OCI-LY7 (cell line): ENCODE data around the gene FBXL16. TPM values are rescaled to one million over a fixed set of nuclear protein-coding genes. Genes with fewer than 3 reads are reported as not detected.

Experiments used
- BruUV-seq: library from RNA; stranded (reverse); fragments of 400-500 nt; replicated peaks from 2 replicates; lab custom pipeline; 2021; lab: Mats Ljungman, UMichigan
- CTCF ChIA-PET: fragments of 300-600 bp; sonication (Branson Sonifier 250); formaldehyde crosslinking; loops from one replicate; lab custom pipeline; 2022; ENCODE audit warnings: antibody characterized with exemption; ENCODE audit not compliant: unreplicated experiment; lab: Charles Lee
- POLR2A ChIA-PET: fragments of 300-600 bp; sonication (Branson Sonifier 250); formaldehyde crosslinking; loops from one replicate; lab custom pipeline; 2022; ENCODE audit warnings: antibody characterized with exemption; lab: Charles Lee
- DNase-seq: peaks from one replicate; pipeline ENCODE4 v3.0.0-alpha.2; 2015; ENCODE audit warnings: low spot score
- H2AFZ ChIP-seq: fragments of 200-600 bp; sonication (generic), shearing (Covaris generic); 2 replicates; pipeline ENCODE4 v1.6.1; 2014; ENCODE audit warnings: mild to moderate bottlenecking, antibody characterized with exemption, low read length, moderate library complexity
- H3K27ac ChIP-seq: fragments of 200-600 bp; sonication (generic); 2 replicates; pipeline ENCODE4 v1.5.1; 2014; ENCODE audit warnings: mixed run types, low read depth, mild to moderate bottlenecking, moderate library complexity, low read length, inconsistent platforms; ENCODE audit not compliant: poor library complexity, severe bottlenecking
- H3K36me3 ChIP-seq: fragments of 200-600 bp; sonication (generic); 2 replicates; pipeline ENCODE4 v1.6.1; 2014; ENCODE audit warnings: mild to moderate bottlenecking, antibody characterized with exemption, low read length, moderate library complexity, mixed read lengths; ENCODE audit not compliant: insufficient read depth
- H3K4me1 ChIP-seq: fragments of 200-600 bp; sonication (generic); 2 replicates; pipeline ENCODE4 v1.5.1; 2014; ENCODE audit warnings: mild to moderate bottlenecking, low read length; ENCODE audit not compliant: insufficient read depth, poor library complexity, severe bottlenecking
- H3K4me2 ChIP-seq: fragments of 200-600 bp; sonication (generic); 2 replicates; pipeline ENCODE4 v1.6.1; 2014; ENCODE audit warnings: mild to moderate bottlenecking, low read length
- H3K4me3 ChIP-seq: fragments of 200-600 bp; sonication (generic); 2 replicates; pipeline ENCODE4 v1.5.1; 2014; ENCODE audit warnings: mild to moderate bottlenecking, low read depth, low read length; ENCODE audit not compliant: poor library complexity, severe bottlenecking
- H3K79me2 ChIP-seq: fragments of 200-600 bp; sonication (generic); 2 replicates; pipeline ENCODE4 v1.6.1; 2016; ENCODE audit warnings: low read depth, mild to moderate bottlenecking, low read length, moderate library complexity, mixed read lengths; ENCODE audit not compliant: insufficient read depth
- H3K9me2 ChIP-seq: fragments of 200-600 bp; sonication (generic); 2 replicates; pipeline ENCODE4 v1.6.1; 2016; ENCODE audit warnings: mild to moderate bottlenecking, low read length, mixed read lengths; ENCODE audit not compliant: insufficient read depth
- H3K9me3 ChIP-seq: fragments of 200-600 bp; sonication (generic); 2 replicates; pipeline ENCODE4 v1.6.1; 2014; ENCODE audit warnings: mild to moderate bottlenecking, mixed run types, low read length, mixed read lengths
- H4K20me1 ChIP-seq: fragments of 200-600 bp; sonication (generic); 2 replicates; pipeline ENCODE4 v1.6.1; 2014; ENCODE audit warnings: mild to moderate bottlenecking, antibody characterized with exemption, low read length, moderate library complexity, mixed read lengths; ENCODE audit not compliant: insufficient read depth
- EZH2phosphoT487 ChIP-seq: fragments of 200-600 bp; sonication (generic); IDR thresholded peaks from 2 replicates; pipeline ENCODE4 v1.6.1; 2018; ENCODE audit warnings: low read depth, borderline replicate concordance, mild to moderate bottlenecking, mixed run types, antibody characterized with exemption, low read length, moderate library complexity, mixed read lengths
- intact Hi-C: fragments of 100-400 bp; cut with micrococcal nuclease; formaldehyde crosslinking; loops from one replicate; pipeline ENCODE4 v1.10.0; 2022; ENCODE audit not compliant: unreplicated experiment
- total RNA-seq, 2 experiments: library from RNA; depleted of rRNA in 1 of 2; stranded (reverse); fragments of >200 nt in 1 of 2; shearing (Covaris generic) in 1 of 2; gene quantifications; 2 replicates each; pipeline ENCODE4 v1.2.3, GENCODE V29; 2014 to 2022
- TF ChIP-seq, protein P1 (sequence below): fragments of 200-600 bp; sonication (generic); conservative IDR thresholded peaks from 2 replicates; pipeline ENCODE4 v1.5.1; 2014; ENCODE audit warnings: mild to moderate bottlenecking, antibody characterized with exemption, low read length, moderate library complexity, mixed read lengths

FBXL16 gene
- total RNA-seq, 2 experiments from 2014 or later, result 0.16 to 0.42 TPM

DNA sequence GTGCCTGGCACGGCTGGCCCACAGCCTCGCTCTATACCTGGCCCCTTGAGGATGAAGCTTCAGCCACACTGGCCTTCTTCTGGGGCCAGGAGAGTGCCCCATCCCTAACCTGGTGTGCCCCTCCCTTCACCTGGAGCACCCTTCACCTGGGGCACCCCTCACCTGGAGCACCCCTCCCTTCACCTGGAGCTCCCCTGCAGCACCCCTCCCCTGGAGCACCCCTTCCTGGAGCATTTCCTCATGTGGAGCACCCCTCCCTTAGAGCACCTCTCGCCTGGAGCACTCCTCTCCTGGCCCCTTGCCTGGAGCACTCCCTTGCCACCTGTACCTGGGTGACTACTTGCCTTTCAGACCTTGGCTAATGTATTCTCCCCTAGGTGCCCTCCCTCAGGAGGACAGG, 2.4 kb upstream of the FBXL16 start:
- CTCF ChIA-PET, result no interaction called here
- no TSS peak for BruUV-seq
- Histone ChIP-seq H3K36me3 (no peaks in the 10 kb centered on the region), H3K4me1 (no peaks in the 10 kb centered on the region), H3K4me2 (no peak overlapping the region), H3K27ac (no peak overlapping the region), H4K20me1 (no peaks in the 10 kb centered on the region), H2AFZ (no peak overlapping the region), H3K4me3 (no peak overlapping the region), H3K9me2 (no peaks in the 10 kb centered on the region), H3K9me3 (no peaks in the 10 kb centered on the region), H3K79me2 (no peaks in the 10 kb centered on the region)
- intact Hi-C loops, result no loop called here
- TF ChIP-seq EZH2phosphoT487, result no peak
- TF ChIP-seq, protein P1, sequence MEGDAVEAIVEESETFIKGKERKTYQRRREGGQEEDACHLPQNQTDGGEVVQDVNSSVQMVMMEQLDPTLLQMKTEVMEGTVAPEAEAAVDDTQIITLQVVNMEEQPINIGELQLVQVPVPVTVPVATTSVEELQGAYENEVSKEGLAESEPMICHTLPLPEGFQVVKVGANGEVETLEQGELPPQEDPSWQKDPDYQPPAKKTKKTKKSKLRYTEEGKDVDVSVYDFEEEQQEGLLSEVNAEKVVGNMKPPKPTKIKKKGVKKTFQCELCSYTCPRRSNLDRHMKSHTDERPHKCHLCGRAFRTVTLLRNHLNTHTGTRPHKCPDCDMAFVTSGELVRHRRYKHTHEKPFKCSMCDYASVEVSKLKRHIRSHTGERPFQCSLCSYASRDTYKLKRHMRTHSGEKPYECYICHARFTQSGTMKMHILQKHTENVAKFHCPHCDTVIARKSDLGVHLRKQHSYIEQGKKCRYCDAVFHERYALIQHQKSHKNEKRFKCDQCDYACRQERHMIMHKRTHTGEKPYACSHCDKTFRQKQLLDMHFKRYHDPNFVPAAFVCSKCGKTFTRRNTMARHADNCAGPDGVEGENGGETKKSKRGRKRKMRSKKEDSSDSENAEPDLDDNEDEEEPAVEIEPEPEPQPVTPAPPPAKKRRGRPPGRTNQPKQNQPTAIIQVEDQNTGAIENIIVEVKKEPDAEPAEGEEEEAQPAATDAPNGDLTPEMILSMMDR, result no peak
- no peak for DNase-seq
- POLR2A ChIA-PET, result no interaction called here

DNA sequence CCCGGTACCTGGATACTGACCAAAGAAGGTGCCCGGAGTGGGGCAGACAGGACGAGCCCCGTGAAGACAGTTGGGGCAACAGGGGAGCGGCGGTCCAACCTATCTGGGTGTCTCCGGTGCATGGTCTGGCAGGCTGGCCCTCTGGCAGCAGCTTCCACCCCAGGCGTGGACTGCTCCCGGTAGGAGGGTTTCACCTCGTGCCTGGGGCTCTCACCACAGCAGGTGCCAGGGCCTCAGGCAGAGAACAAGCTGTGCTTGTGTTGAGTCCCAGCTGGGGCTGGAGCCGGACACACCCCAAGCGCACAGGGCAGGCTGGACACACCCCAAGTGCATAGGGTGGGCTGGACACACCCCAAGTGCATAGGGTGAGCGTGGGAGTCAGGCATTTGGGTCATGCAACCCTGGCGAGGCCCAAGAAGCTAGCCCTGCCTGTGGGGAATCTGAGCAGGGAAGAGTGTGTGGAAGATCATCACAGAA, 1.5 kb upstream of the FBXL16 start:
- no TSS peak for BruUV-seq
- Histone ChIP-seq H3K4me3 (no peak overlapping the region), H3K36me3 (no peaks in the 10 kb centered on the region), H3K9me3 (no peaks in the 10 kb centered on the region), H4K20me1 (no peaks in the 10 kb centered on the region), H3K9me2 (no peaks in the 10 kb centered on the region), H3K79me2 (no peaks in the 10 kb centered on the region), H3K4me2 (no peak overlapping the region), H3K27ac (no peak overlapping the region), H2AFZ (no peak overlapping the region), H3K4me1 (no peaks in the 10 kb centered on the region)
- CTCF ChIA-PET, result no interaction called here
- TF ChIP-seq EZH2phosphoT487, result no peak
- TF ChIP-seq, protein P1, result no peak
- DNase-seq, result no peak
- intact Hi-C loops, result no loop called here
- POLR2A ChIA-PET, result no interaction called here

DNA sequence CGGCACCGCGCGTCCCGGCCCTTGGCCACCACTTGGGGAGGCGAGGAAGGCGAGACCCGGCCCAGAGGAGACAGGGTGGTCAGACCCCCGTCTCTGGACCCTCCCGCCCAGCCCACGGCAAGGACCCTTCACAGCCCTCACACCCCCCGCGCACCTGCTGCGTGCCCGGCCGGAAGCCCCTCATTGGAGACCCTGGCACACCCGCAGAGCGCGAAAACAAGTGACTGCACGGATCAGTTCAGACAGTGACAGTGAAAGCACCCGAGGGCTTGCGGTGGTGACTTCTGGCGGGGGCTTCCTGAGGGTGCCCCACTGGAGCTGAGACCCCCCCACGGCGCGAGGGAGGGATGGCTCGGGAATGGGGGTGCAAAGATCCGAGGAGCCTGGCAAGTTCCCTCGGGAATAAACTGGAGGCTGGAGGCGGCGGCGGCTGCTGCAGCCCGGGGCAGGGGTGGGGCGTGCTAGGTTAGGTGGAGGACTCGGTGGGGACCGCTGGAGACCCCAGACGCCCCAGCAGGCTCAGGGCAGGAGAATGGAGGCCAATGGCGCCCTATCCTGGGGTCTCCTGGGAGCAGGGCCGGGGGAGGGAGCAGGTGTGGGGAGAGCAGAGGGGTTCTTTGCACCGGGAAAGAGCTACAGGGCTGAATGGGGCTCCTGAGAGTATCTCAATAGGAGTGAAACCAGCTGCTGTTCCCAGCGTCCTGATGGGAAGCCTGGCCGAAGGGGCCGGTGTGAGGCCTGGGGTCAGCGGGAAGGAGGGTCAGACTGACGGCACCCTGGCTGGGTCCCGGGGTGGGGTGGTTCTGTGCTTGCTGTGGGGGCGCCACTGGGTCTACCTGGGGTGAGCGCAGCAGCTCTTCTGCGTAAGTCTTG, 824 bp upstream of the FBXL16 start:
- ChIA-PET POLR2A (no interaction called here), CTCF (no interaction called here)
- intact Hi-C loops, result no loop called here
- Histone ChIP-seq H4K20me1 (no peaks in the 10 kb centered on the region), H3K4me1 (no peaks in the 10 kb centered on the region), H3K9me3 (no peaks in the 10 kb centered on the region), H3K9me2 (no peaks in the 10 kb centered on the region), H3K4me2 (no peak overlapping the region; the same call in 1 of the 2 replicates), H3K79me2 (no peaks in the 10 kb centered on the region), H3K27ac (no peak overlapping the region), H2AFZ (no peak overlapping the region), H3K4me3 (no peak overlapping the region), H3K36me3 (no peaks in the 10 kb centered on the region)
- no peak for DNase-seq
- BruUV-seq, result no TSS peak
- TF ChIP-seq, protein P1, result 0 out of 2 replicates have a peak, but pooled peaks have one; percentile 10
- no peak for TF ChIP-seq EZH2phosphoT487
